ENCODE results near the gene STK32B.
"Not testable (repeated sequence)": the region's sequence is repeated elsewhere in the genome, so short reads cannot be mapped to it uniquely, and the experiment has no call there.

- not testable (repeated sequence) for TF ChIP-seq CTCF, POLR2A, POLR2AphosphoS5 (IDR thresholded peaks at IDR 0.05)
Observed at GRCh38 chr4:5280069-5280468, 228.8 kb downstream of the STK32B start.
